ENCODE data around the gene RHCG.

GRCh38 chr15:89513284-89513683, 16.9 kb upstream of the RHCG start:
- TF ChIP-seq, protein P1, sequence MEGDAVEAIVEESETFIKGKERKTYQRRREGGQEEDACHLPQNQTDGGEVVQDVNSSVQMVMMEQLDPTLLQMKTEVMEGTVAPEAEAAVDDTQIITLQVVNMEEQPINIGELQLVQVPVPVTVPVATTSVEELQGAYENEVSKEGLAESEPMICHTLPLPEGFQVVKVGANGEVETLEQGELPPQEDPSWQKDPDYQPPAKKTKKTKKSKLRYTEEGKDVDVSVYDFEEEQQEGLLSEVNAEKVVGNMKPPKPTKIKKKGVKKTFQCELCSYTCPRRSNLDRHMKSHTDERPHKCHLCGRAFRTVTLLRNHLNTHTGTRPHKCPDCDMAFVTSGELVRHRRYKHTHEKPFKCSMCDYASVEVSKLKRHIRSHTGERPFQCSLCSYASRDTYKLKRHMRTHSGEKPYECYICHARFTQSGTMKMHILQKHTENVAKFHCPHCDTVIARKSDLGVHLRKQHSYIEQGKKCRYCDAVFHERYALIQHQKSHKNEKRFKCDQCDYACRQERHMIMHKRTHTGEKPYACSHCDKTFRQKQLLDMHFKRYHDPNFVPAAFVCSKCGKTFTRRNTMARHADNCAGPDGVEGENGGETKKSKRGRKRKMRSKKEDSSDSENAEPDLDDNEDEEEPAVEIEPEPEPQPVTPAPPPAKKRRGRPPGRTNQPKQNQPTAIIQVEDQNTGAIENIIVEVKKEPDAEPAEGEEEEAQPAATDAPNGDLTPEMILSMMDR (IDR thresholded peaks at IDR 0.05): no peak
- TF ChIP-seq POLR2AphosphoS5 (IDR thresholded peaks at IDR 0.05) (no peak), POLR2A (IDR thresholded peaks at IDR 0.05) (no peak)
